IMR-90 (cell line): ENCODE results near the gene AMOTL2. TPM values are rescaled to one million over a fixed set of nuclear protein-coding genes. Genes with fewer than 3 reads are reported as not detected.

Source experiments
- ATAC-seq: fragments of 200-7000 bp; cut with Tn5 transposase; 2 replicates; pipeline ENCODE4 v1.9.1; 2020; ENCODE audit warnings: low read depth, mild to moderate bottlenecking, moderate library complexity
- BruUV-seq: library from RNA; stranded (reverse); fragments of 400-500 nt; replicated peaks from 2 replicates; lab custom pipeline; 2021; lab: Mats Ljungman, UMichigan
- CTCF ChIA-PET: fragments of 300-600 bp; formaldehyde crosslinking; extraction: SDS; loops from one replicate; lab custom pipeline; 2021; ENCODE audit warnings: antibody characterized with exemption; lab: Yijun Ruan, JAX
- POLR2A ChIA-PET: fragments of 300-600 bp; sonication (Branson Sonifier 250); formaldehyde crosslinking; loops from one replicate; lab custom pipeline; 2022; ENCODE audit warnings: antibody characterized with exemption; ENCODE audit not compliant: unreplicated experiment; lab: Charles Lee
- DNase-seq: peaks from one replicate; pipeline ENCODE4 v3.0.0; 2013
- H2AFZ ChIP-seq: replicated peaks from 2 replicates; pipeline ENCODE3; 2013; ENCODE audit warnings: low read length, mild to moderate bottlenecking; ENCODE audit not compliant: poor library complexity
- H2AK5ac ChIP-seq: 2 replicates; pipeline ENCODE4 v1.6.1; 2013; ENCODE audit warnings: low read depth, low read length, inconsistent platforms
- H2AK9ac ChIP-seq: replicated peaks from 2 replicates; pipeline ENCODE3; 2013; ENCODE audit warnings: mild to moderate bottlenecking, low read depth, low read length, moderate library complexity; ENCODE audit not compliant: poor library complexity
- H2BK120ac ChIP-seq: 2 replicates; pipeline ENCODE4 v1.6.1; 2013; ENCODE audit warnings: low read depth, low read length, inconsistent platforms
- H2BK15ac ChIP-seq: 3 replicates; pipeline ENCODE4 v1.6.1; 2013; ENCODE audit warnings: low read depth, low read length, inconsistent platforms
- H2BK20ac ChIP-seq: 2 replicates; pipeline ENCODE4 v1.6.1; 2013; ENCODE audit warnings: low read depth, mild to moderate bottlenecking, inconsistent platforms, low read length, moderate library complexity
- H2BK5ac ChIP-seq: 2 replicates; pipeline ENCODE4 v1.6.1; 2013; ENCODE audit warnings: mild to moderate bottlenecking, low read depth, low read length, inconsistent platforms; ENCODE audit not compliant: poor library complexity, severe bottlenecking
- H3K14ac ChIP-seq: replicated peaks from 2 replicates; pipeline ENCODE4 v1.6.1; 2013; ENCODE audit warnings: low read depth, low read length, inconsistent platforms
- H3K18ac ChIP-seq: 2 replicates; pipeline ENCODE4 v1.6.1; 2013; ENCODE audit warnings: low read depth, low read length, control low read depth
- H3K23ac ChIP-seq: 2 replicates; pipeline ENCODE4 v1.6.1; 2013; ENCODE audit warnings: low read depth, low read length, inconsistent platforms
- H3K27ac ChIP-seq: 2 replicates; pipeline ENCODE4 v1.5.1; 2013; ENCODE audit warnings: mild to moderate bottlenecking, control low read depth, low read length; ENCODE audit not compliant: insufficient read depth
- H3K27me3 ChIP-seq: 2 replicates; pipeline ENCODE4 v1.6.1; 2013; ENCODE audit warnings: low read length; ENCODE audit not compliant: control insufficient read depth, insufficient read depth
- H3K36me3 ChIP-seq: 2 replicates; pipeline ENCODE4 v1.6.1; 2013; ENCODE audit warnings: low read length, mixed read lengths; ENCODE audit not compliant: control insufficient read depth, insufficient read depth
- H3K4ac ChIP-seq: 2 replicates; pipeline ENCODE4 v1.6.1; 2013; ENCODE audit warnings: low read depth, low read length, inconsistent platforms
- H3K4me1 ChIP-seq: 2 replicates; pipeline ENCODE4 v1.6.1; 2013; ENCODE audit warnings: low read length, mixed read lengths; ENCODE audit not compliant: control insufficient read depth, insufficient read depth
- H3K4me2 ChIP-seq: 2 replicates; pipeline ENCODE4 v1.6.1; 2013; ENCODE audit warnings: low read depth, mild to moderate bottlenecking, control low read depth, low read length, moderate library complexity
- H3K4me3 ChIP-seq: 2 replicates; pipeline ENCODE4 v1.5.1; 2013; ENCODE audit warnings: low read depth, mild to moderate bottlenecking, control low read depth, low read length, moderate library complexity; ENCODE audit not compliant: insufficient read depth
- H3K56ac ChIP-seq: 2 replicates; pipeline ENCODE4 v1.6.1; 2013; ENCODE audit warnings: low read length, inconsistent platforms; ENCODE audit not compliant: insufficient read depth; ENCODE audit errors: extremely low read depth
- H3K79me1 ChIP-seq, 2 experiments: 2 replicates each; pipeline ENCODE4 v1.6.1; 2013; ENCODE audit warnings: low read length in 2 of 2, inconsistent platforms in 1 of 2, low read depth in 1 of 2
- H3K9ac ChIP-seq: 2 replicates; pipeline ENCODE4 v1.6.1; 2013; ENCODE audit warnings: low read depth, low read length, control low read depth
- H3K9me1 ChIP-seq: 2 replicates; pipeline ENCODE4 v1.6.1; 2013; ENCODE audit warnings: low read length, inconsistent platforms; ENCODE audit not compliant: insufficient read depth
- H3K9me3 ChIP-seq: 2 replicates; pipeline ENCODE4 v1.6.1; 2013; ENCODE audit warnings: low read length; ENCODE audit not compliant: control insufficient read depth, insufficient read depth
- H4K20me1 ChIP-seq: 2 replicates; pipeline ENCODE4 v1.6.1; 2013; ENCODE audit warnings: low read length, inconsistent platforms; ENCODE audit not compliant: insufficient read depth
- H4K5ac ChIP-seq: 2 replicates; pipeline ENCODE4 v1.6.1; 2013; ENCODE audit warnings: mild to moderate bottlenecking, low read depth, low read length, control low read depth
- H4K8ac ChIP-seq, 2 experiments: 2 replicates each; pipeline ENCODE4 v1.6.1; 2013; ENCODE audit warnings: low read depth in 2 of 2, low read length in 2 of 2, control low read depth in 1 of 2, inconsistent platforms in 1 of 2
- H4K91ac ChIP-seq: 2 replicates; pipeline ENCODE4 v1.6.1; 2013; ENCODE audit warnings: low read depth, low read length, inconsistent platforms; ENCODE audit not compliant: insufficient read depth
- BHLHE40 ChIP-seq: fragments of 150-350 bp; IDR thresholded peaks from 2 replicates; pipeline ENCODE4 v1.6.1; 2016; ENCODE audit warnings: mild to moderate bottlenecking, low read depth, low read length
- CEBPB ChIP-seq: IDR thresholded peaks from 2 replicates; pipeline ENCODE4 v1.6.1; 2012; ENCODE audit warnings: low read depth, low read length, improper control_type of control experiment
- FOS ChIP-seq: fragments of 150-350 bp; IDR thresholded peaks from 2 replicates; pipeline ENCODE4 v1.6.1; 2016; ENCODE audit warnings: low read depth, low read length
- MAFK ChIP-seq: IDR thresholded peaks from 2 replicates; pipeline ENCODE4 v1.6.1; 2012; ENCODE audit warnings: low read depth, low read length, improper control_type of control experiment
- MAZ ChIP-seq: IDR thresholded peaks from 2 replicates; pipeline ENCODE4 v1.6.1; 2012; ENCODE audit warnings: low read depth, mild to moderate bottlenecking, low read length, improper control_type of control experiment, moderate library complexity, borderline replicate concordance
- NFE2L2 ChIP-seq: fragments of 150-350 bp; IDR thresholded peaks from 2 replicates; pipeline ENCODE4 v1.6.1; 2016; ENCODE audit warnings: low read depth, mild to moderate bottlenecking, low read length
- POLR2A ChIP-seq: IDR thresholded peaks from 2 replicates; pipeline ENCODE4 v1.6.1; 2012; ENCODE audit warnings: mild to moderate bottlenecking, low read depth, low read length
- RAD21 ChIP-seq: IDR thresholded peaks from 2 replicates; pipeline ENCODE4 v1.6.1; 2012; ENCODE audit warnings: low read length, improper control_type of control experiment
- RCOR1 ChIP-seq: IDR thresholded peaks from 2 replicates; pipeline ENCODE4 v1.6.1; 2012; ENCODE audit warnings: mild to moderate bottlenecking, low read length, improper control_type of control experiment; ENCODE audit not compliant: insufficient replicate concordance
- RFX5 ChIP-seq: IDR thresholded peaks from 2 replicates; pipeline ENCODE4 v1.8.0; 2012; ENCODE audit warnings: low read depth, mild to moderate bottlenecking, low read length, moderate library complexity
- SMC3 ChIP-seq: fragments of 150-350 bp; IDR thresholded peaks from 2 replicates; pipeline ENCODE4 v1.6.1; 2016; ENCODE audit warnings: low read depth, mild to moderate bottlenecking, antibody characterized with exemption, low read length, moderate library complexity
- whole genome bisulfite sequencing, 2 experiments: methylation state at CpG; one replicate each; pipeline versions ENCODE4 v1.1.5 to v1.1.7; 2013; ENCODE audit warnings: missing lambda C conversion rate in 2 of 2; ENCODE audit not compliant: insufficient read length in 1 of 2; ENCODE audit errors: extremely low coverage in 2 of 2; 5-methylcytosine and 5-hydroxymethylcytosine counted together
- dilution Hi-C: fragments of 300-500 bp; cut with HindIII; formaldehyde crosslinking; loops from one replicate; pipeline ENCODE4 v1.14.3; 2018; ENCODE audit warnings: low sequenced_read_pairs; ENCODE audit not compliant: unreplicated experiment
- in situ Hi-C: fragments of 300-500 bp; cut with MboI; formaldehyde crosslinking; loops from 3 replicates; pipeline ENCODE4 v1.14.3; 2019; ENCODE audit warnings: low sequenced_read_pairs, inconsistent platforms, mixed read lengths
- intact Hi-C: fragments of 100-400 bp; cut with micrococcal nuclease; formaldehyde crosslinking; loops from 2 replicates; pipeline ENCODE4 v1.10.0; 2022
- polyA plus RNA-seq, 3 experiments: library from polyadenylated mRNA; depleted of rRNA; stranded (reverse); fragments of >200 nt; gene quantifications; 2 replicates each; pipeline ENCODE4 v1.2.3, GENCODE V29; 2012; ENCODE audit warnings: low replicate concordance in 1 of 3
- total RNA-seq: library from RNA; depleted of rRNA; stranded (reverse); fragments of >200 nt; gene quantifications from 2 replicates; pipeline ENCODE4 v1.2.3, GENCODE V29; 2012
- TF ChIP-seq, protein P1 (sequence below): conservative IDR thresholded peaks from 2 replicates; pipeline ENCODE4 v1.5.1; 2012; ENCODE audit warnings: mild to moderate bottlenecking, low read depth, low read length, improper control_type of control experiment
- TF ChIP-seq, protein P2 (sequence below): fragments of 150-350 bp; IDR thresholded peaks from 2 replicates; pipeline ENCODE4 v1.6.1; 2016; ENCODE audit warnings: low read depth, mild to moderate bottlenecking, low read length, moderate library complexity, borderline replicate concordance

The AMOTL2 gene
- total and polyA plus RNA-seq, 2 of the 4 experiments (the other 2 are of a cell fraction) = 162 to 176 TPM

DNA sequence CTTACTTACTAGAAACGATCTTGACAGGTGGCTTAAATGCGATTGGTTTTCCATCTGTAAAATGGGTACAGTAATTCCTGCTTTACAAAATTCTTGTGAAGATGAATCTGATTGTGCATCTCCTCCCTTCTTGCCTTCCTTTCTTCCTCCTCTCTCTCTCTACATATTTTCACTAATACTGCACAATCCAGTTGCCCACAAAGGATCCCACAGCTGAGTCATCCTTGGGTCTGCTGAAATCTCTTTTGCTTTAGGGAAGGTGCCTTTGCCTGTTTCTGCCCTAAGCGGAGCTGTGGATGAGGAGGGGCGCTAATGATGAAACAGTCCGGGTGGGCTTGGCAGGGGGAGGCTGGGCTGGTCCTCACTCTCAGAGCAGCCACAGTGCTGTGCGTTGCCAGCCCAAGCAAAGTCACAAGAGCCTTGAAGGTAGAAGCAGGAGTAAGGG is 46.1 kb downstream of the AMOTL2 start:
- ChIA-PET CTCF (interaction anchor here (1.0 to 1.9 kb wide), 3 partner anchors 17 to 44 kb away, joined by 3 to 5 read pairs (median 3); no protein-coding TSS in a partner anchor), POLR2A (interaction anchor here (0.7 to 1.4 kb wide), 4 partner anchors 15 to 46 kb away, joined by 3 to 5 read pairs (median 4); partner anchors contain the start of gene AMOTL2)
- peak overlapping the region; percentile 97 for H4K5ac ChIP-seq
- TF ChIP-seq, protein P1, sequence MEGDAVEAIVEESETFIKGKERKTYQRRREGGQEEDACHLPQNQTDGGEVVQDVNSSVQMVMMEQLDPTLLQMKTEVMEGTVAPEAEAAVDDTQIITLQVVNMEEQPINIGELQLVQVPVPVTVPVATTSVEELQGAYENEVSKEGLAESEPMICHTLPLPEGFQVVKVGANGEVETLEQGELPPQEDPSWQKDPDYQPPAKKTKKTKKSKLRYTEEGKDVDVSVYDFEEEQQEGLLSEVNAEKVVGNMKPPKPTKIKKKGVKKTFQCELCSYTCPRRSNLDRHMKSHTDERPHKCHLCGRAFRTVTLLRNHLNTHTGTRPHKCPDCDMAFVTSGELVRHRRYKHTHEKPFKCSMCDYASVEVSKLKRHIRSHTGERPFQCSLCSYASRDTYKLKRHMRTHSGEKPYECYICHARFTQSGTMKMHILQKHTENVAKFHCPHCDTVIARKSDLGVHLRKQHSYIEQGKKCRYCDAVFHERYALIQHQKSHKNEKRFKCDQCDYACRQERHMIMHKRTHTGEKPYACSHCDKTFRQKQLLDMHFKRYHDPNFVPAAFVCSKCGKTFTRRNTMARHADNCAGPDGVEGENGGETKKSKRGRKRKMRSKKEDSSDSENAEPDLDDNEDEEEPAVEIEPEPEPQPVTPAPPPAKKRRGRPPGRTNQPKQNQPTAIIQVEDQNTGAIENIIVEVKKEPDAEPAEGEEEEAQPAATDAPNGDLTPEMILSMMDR = 0 out of 2 replicates have a peak, but pooled peaks have one; percentile 1
- TF ChIP-seq, protein P2, sequence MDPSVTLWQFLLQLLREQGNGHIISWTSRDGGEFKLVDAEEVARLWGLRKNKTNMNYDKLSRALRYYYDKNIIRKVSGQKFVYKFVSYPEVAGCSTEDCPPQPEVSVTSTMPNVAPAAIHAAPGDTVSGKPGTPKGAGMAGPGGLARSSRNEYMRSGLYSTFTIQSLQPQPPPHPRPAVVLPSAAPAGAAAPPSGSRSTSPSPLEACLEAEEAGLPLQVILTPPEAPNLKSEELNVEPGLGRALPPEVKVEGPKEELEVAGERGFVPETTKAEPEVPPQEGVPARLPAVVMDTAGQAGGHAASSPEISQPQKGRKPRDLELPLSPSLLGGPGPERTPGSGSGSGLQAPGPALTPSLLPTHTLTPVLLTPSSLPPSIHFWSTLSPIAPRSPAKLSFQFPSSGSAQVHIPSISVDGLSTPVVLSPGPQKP = no peak
- peak; percentile 11 for TF ChIP-seq RCOR1
- TF ChIP-seq BHLHE40 = peak; percentile 37
- peak; percentile 14; the same call in 1 of the 2 replicates for TF ChIP-seq MAZ
- TF ChIP-seq RAD21 = peak; percentile 12; the same call in 1 of the 2 replicates
- peak; percentile 82; the same call in 1 of the 2 replicates for TF ChIP-seq NFE2L2
- peak; percentile 36; the same call in 1 of the 2 replicates for TF ChIP-seq MAFK
- peak; percentile 81 for TF ChIP-seq CEBPB
- TF ChIP-seq POLR2A = no peak
- TF ChIP-seq FOS = peak; percentile 82
- peak; percentile 6; the same call in 1 of the 2 replicates for TF ChIP-seq SMC3
- TF ChIP-seq RFX5 = no peak
- in situ Hi-C loops (no loop called here), dilution Hi-C loops (no loop called here), intact Hi-C loops (no loop called here)
- H2BK20ac ChIP-seq = peak overlapping the region; percentile 90
- peaks cover 4% of the 10 kb centered on the region; the same call in 1 of the 2 replicates for H4K20me1 ChIP-seq
- H3K9ac ChIP-seq = peak overlapping the region; percentile 75
- peak overlapping the region; percentile 98; the same call in 2 of the 3 replicates for H2BK15ac ChIP-seq
- no TSS peak for BruUV-seq
- H2BK120ac ChIP-seq = peak overlapping the region; percentile 98
- H3K14ac ChIP-seq = peak overlapping the region; percentile 75
- H3K9me1 ChIP-seq = peaks cover 34% of the 10 kb centered on the region
- no peaks in the 10 kb centered on the region for H3K9me3 ChIP-seq
- peaks cover 0 to 41% of the 10 kb centered on the region in 2 experiments; a peak in 2 of 4 replicates for H3K79me1 ChIP-seq
- H2AFZ ChIP-seq = peak overlapping the region; percentile 77
- peak overlapping the region; percentile 100 for H3K27ac ChIP-seq
- peak overlapping the region; percentile 99 for H4K91ac ChIP-seq
- peak overlapping the region; percentile 99 for H2AK5ac ChIP-seq
- H3K36me3 ChIP-seq = no peaks in the 10 kb centered on the region
- H3K4me3 ChIP-seq = no peak overlapping the region
- peak overlapping the region; percentile 94 for H2AK9ac ChIP-seq
- H3K4me1 ChIP-seq = peaks cover 53% of the 10 kb centered on the region
- peak overlapping the region; percentile 38 to 93 for H4K8ac ChIP-seq
- H3K27me3 ChIP-seq = no peaks in the 10 kb centered on the region
- WGBS, 2 experiments = 39% methylated on average over 3 of the region's 6 CpGs; no CpG with 5 or more reads in 1 of the 2 experiments
- H3K23ac ChIP-seq = peak overlapping the region; percentile 73
- H3K18ac ChIP-seq = peak overlapping the region; percentile 98
- ATAC-seq (peak; percentile 34), DNase-seq (peak; percentile 93)
- H3K56ac ChIP-seq = peak overlapping the region; percentile 74
- peak overlapping the region; percentile 100 for H2BK5ac ChIP-seq
- peak overlapping the region; percentile 94 for H3K4ac ChIP-seq
- peak overlapping the region; percentile 68 for H3K4me2 ChIP-seq
